NT2/D1 (cell line): Measurements from ENCODE around the gene GBF1.

Experiments
- SUZ12 ChIP-seq: IDR thresholded peaks from 2 replicates; pipeline ENCODE4 v1.6.1; 2011; ENCODE audit not compliant: insufficient read length, insufficient read depth; ENCODE audit errors: extremely low read depth
- YY1 ChIP-seq: IDR thresholded peaks from 2 replicates; pipeline ENCODE4 v1.6.1; 2011; ENCODE audit not compliant: insufficient read length, insufficient read depth
- ZNF274 ChIP-seq: IDR thresholded peaks from 2 replicates; pipeline ENCODE4 v1.6.1; 2011; ENCODE audit warnings: mild to moderate bottlenecking, low read depth, low read length

DNA sequence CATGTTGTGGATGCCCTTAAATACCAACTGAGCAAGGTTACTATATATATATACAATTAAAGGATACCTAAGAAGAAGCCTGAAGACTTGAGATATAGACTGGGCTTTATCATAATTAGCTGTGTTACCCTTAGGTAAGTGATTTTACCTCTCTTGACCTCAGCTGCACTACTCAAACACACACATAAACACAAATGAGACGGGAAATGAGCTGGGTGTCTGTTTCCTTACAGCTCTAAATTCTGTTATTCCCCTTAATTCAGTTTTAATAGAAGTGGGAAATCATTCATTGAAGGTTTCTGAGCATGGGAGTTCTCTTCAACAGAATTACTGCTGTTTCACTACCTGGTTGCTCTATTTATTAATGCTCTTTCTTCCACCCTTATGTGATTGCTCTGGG lies 60.7 kb downstream of the GBF1 start:
- TF ChIP-seq ZNF274 (no peak), YY1 (no peak), SUZ12 (no peak)
